GM23338 (cell line): ENCODE results near the gene HSD17B11.
"Not testable (repeated sequence)": the region's sequence is repeated elsewhere in the genome, so short reads cannot be mapped to it uniquely, and the experiment has no call there.

Experiments used
- CREB1 ChIP-seq: fragments of 250-450 bp; sonication (Bioruptor Pico); IDR thresholded peaks from 2 replicates; pipeline ENCODE4 v1.5.0; 2020; ENCODE audit warnings: low read depth, mild to moderate bottlenecking, moderate library complexity
- EZH2 ChIP-seq: fragments of 200-600 bp; sonication (generic); IDR thresholded peaks from one replicate; pipeline ENCODE4 v1.8.0; 2017; ENCODE audit warnings: antibody characterized with exemption, mild to moderate bottlenecking, low read depth; ENCODE audit not compliant: unreplicated experiment
- EZH2phosphoT487 ChIP-seq: fragments of 200-600 bp; sonication (generic); IDR thresholded peaks from one replicate; pipeline ENCODE4 v1.8.1; 2018; ENCODE audit warnings: antibody characterized with exemption; ENCODE audit not compliant: unreplicated experiment
- POLR2AphosphoS5 ChIP-seq: IDR thresholded peaks from 2 replicates; pipeline ENCODE4 v1.6.1; 2016; ENCODE audit warnings: antibody characterized with exemption, low read depth
- TF ChIP-seq, protein P1 (sequence below), 2 experiments: fragments of 200-600 bp in 1 of 2; sonication (generic) in 1 of 2; conservative IDR thresholded peaks; 2 replicates each; pipeline versions ENCODE4 v1.5.1 to v1.6.1; 2016 to 2017; ENCODE audit warnings: antibody characterized with exemption in 2 of 2, low read depth in 2 of 2, mild to moderate bottlenecking in 2 of 2, moderate library complexity in 1 of 2

DNA sequence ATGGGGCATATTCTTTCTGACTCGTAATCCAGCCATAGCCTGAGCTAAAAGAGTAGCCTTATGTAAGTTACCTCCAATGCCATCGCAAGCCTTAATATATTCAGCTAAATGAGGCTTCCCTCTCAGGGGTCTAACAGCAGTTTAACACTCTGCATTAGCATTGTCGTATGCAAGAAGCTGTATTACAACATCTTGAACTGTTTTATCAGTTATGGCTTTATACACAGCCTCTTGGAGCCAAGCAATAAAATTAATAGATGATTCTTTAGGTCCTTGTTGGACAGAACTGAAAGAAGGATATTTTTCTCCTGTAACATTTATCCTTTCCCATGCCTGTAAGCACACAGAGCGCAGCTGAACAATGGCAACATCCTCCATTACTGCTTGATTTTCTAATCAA, 15.9 kb upstream of the HSD17B11 start:
- not testable (repeated sequence) for TF ChIP-seq EZH2, CREB1, POLR2AphosphoS5, EZH2phosphoT487
- TF ChIP-seq, protein P1, sequence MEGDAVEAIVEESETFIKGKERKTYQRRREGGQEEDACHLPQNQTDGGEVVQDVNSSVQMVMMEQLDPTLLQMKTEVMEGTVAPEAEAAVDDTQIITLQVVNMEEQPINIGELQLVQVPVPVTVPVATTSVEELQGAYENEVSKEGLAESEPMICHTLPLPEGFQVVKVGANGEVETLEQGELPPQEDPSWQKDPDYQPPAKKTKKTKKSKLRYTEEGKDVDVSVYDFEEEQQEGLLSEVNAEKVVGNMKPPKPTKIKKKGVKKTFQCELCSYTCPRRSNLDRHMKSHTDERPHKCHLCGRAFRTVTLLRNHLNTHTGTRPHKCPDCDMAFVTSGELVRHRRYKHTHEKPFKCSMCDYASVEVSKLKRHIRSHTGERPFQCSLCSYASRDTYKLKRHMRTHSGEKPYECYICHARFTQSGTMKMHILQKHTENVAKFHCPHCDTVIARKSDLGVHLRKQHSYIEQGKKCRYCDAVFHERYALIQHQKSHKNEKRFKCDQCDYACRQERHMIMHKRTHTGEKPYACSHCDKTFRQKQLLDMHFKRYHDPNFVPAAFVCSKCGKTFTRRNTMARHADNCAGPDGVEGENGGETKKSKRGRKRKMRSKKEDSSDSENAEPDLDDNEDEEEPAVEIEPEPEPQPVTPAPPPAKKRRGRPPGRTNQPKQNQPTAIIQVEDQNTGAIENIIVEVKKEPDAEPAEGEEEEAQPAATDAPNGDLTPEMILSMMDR (conservative IDR thresholded peaks at IDR 0.05; ENCODE audit: low read depth in 2 of 2): not testable (repeated sequence)
